SU-DHL-6 (cell line): Measurements from ENCODE around the gene PDZD4.

Source experiments
- H2AFZ ChIP-seq: fragments of 200-600 bp; sonication (generic); 2 replicates; pipeline ENCODE4 v1.6.1; 2014; ENCODE audit warnings: low read depth, mild to moderate bottlenecking, moderate library complexity, mixed read lengths, antibody characterized with exemption, low read length; ENCODE audit not compliant: severe bottlenecking
- H3F3A ChIP-seq: fragments of 200-600 bp; shearing (Covaris generic); 2 replicates; pipeline ENCODE4 v1.6.0; 2016; ENCODE audit warnings: antibody characterized with exemption, mild to moderate bottlenecking; ENCODE audit not compliant: insufficient read depth
- H3K27ac ChIP-seq: fragments of 200-600 bp; sonication (generic); 2 replicates; pipeline ENCODE4 v1.5.1; 2016; ENCODE audit warnings: low read depth, mild to moderate bottlenecking, low read length, moderate library complexity, mixed read lengths
- H3K27me3 ChIP-seq: fragments of 200-600 bp; sonication (generic), shearing (Covaris generic); 2 replicates; pipeline ENCODE4 v1.6.0; 2014; ENCODE audit warnings: mild to moderate bottlenecking, low read length
- H3K36me3 ChIP-seq: fragments of 200-600 bp; sonication (generic); 2 replicates; pipeline ENCODE4 v1.6.1; 2014; ENCODE audit warnings: mild to moderate bottlenecking, low read length, mixed read lengths
- H3K4me2 ChIP-seq: fragments of 300-600, 200-600 bp; shearing (Covaris generic), sonication (generic); 2 replicates; pipeline ENCODE4 v1.6.0; 2014; ENCODE audit warnings: low read length, low read depth, mild to moderate bottlenecking; ENCODE audit not compliant: poor library complexity, severe bottlenecking
- H3K4me3 ChIP-seq: fragments of 200-600 bp; sonication (generic); 2 replicates; pipeline ENCODE4 v1.5.1; 2014; ENCODE audit warnings: antibody characterized with exemption, low read length, mild to moderate bottlenecking, mixed read lengths; ENCODE audit not compliant: insufficient read depth, poor library complexity, severe bottlenecking
- H3K79me2 ChIP-seq: fragments of 200-600 bp; sonication (generic); 2 replicates; pipeline ENCODE4 v1.6.1; 2014; ENCODE audit warnings: mild to moderate bottlenecking, low read length, moderate library complexity; ENCODE audit not compliant: insufficient read depth
- H3K9ac ChIP-seq: fragments of 200-600 bp; sonication (generic); 2 replicates; pipeline ENCODE4 v1.7.0; 2014; ENCODE audit warnings: mild to moderate bottlenecking, low read length
- H3K9me2 ChIP-seq: fragments of 200-600 bp; sonication (generic); replicated peaks from 2 replicates; pipeline ENCODE4 v1.6.1; 2014; ENCODE audit warnings: low read length; ENCODE audit not compliant: insufficient read depth
- H3K9me3 ChIP-seq: fragments of 200-600 bp; sonication (generic); 2 replicates; pipeline ENCODE4 v1.6.1; 2014; ENCODE audit warnings: low read length, mixed read lengths; ENCODE audit not compliant: insufficient read depth
- H4K20me1 ChIP-seq: fragments of 200-600 bp; sonication (generic); 2 replicates; pipeline ENCODE4 v1.6.1; 2014; ENCODE audit warnings: low read depth, mild to moderate bottlenecking, antibody characterized with exemption, low read length, moderate library complexity, mixed read lengths
- CTCF ChIP-seq: fragments of 200-600 bp; sonication (generic); IDR thresholded peaks from one replicate; pipeline ENCODE4 v1.5.1; 2017; ENCODE audit warnings: antibody characterized with exemption, mild to moderate bottlenecking, low read length, moderate library complexity; ENCODE audit not compliant: insufficient read depth, poor library complexity, severe bottlenecking
- EZH2phosphoT487 ChIP-seq: fragments of 200-600 bp; sonication (generic), shearing (Covaris generic); conservative IDR thresholded peaks from 2 replicates; pipeline ENCODE4 v1.6.1; 2018; ENCODE audit warnings: mild to moderate bottlenecking, antibody characterized with exemption, low read length, moderate library complexity, mixed read lengths

The PDZD4 gene

GRCh38 chrX:153866302-153867019 is 36.1 kb upstream of the PDZD4 start:
- TF ChIP-seq CTCF (no peak), EZH2phosphoT487 (no peak)
- no peaks in the 10 kb centered on the region for H3K27me3 ChIP-seq
- no peaks in the 10 kb centered on the region for H4K20me1 ChIP-seq
- no peaks in the 10 kb centered on the region for H3F3A ChIP-seq
- H3K36me3 ChIP-seq: no peaks in the 10 kb centered on the region
- no peaks in the 10 kb centered on the region for H3K9me3 ChIP-seq
- no peak overlapping the region for H3K9ac ChIP-seq
- H2AFZ ChIP-seq: no peak overlapping the region
- no peaks in the 10 kb centered on the region for H3K79me2 ChIP-seq
- H3K4me3 ChIP-seq: no peak overlapping the region
- H3K4me2 ChIP-seq: no peak overlapping the region
- H3K9me2 ChIP-seq: no peaks in the 10 kb centered on the region
- H3K27ac ChIP-seq: no peak overlapping the region

DNA sequence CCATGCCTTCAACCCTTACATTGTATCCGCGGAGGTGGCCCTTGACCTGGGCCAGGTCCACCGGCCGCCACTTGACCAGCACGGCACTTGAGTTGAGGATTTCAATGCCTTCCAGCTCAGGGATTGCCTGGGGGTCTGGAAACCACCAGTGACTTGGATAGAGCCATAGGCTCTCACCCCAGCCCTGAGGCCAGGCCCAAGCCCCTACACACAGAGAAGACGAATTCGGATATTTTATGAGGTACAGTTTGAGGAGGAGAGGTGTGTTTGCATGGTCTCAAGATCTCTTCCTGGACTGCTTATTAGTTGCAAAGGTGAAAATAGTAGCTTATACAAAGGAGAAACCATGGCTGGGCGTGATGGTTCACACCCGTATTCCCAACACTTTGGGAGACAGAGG is 35.3 kb upstream of the PDZD4 start:
- H3K9ac ChIP-seq: no peak overlapping the region
- H3K79me2 ChIP-seq: no peaks in the 10 kb centered on the region
- no peak overlapping the region for H3K27ac ChIP-seq
- no peaks in the 10 kb centered on the region for H3K27me3 ChIP-seq
- no peak overlapping the region for H2AFZ ChIP-seq
- TF ChIP-seq EZH2phosphoT487 (no peak), CTCF (no peak)
- H3F3A ChIP-seq: no peaks in the 10 kb centered on the region
- H3K4me2 ChIP-seq: no peak overlapping the region
- H3K9me2 ChIP-seq: no peaks in the 10 kb centered on the region
- H3K9me3 ChIP-seq: no peaks in the 10 kb centered on the region
- H3K4me3 ChIP-seq: no peak overlapping the region
- no peaks in the 10 kb centered on the region for H4K20me1 ChIP-seq
- no peaks in the 10 kb centered on the region for H3K36me3 ChIP-seq

GRCh38 chrX:153865321-153865580 is 34.9 kb upstream of the PDZD4 start:
- H3F3A ChIP-seq: no peaks in the 10 kb centered on the region
- H3K27me3 ChIP-seq: no peaks in the 10 kb centered on the region
- H3K79me2 ChIP-seq: no peaks in the 10 kb centered on the region
- no peak overlapping the region for H3K4me2 ChIP-seq
- no peak for TF ChIP-seq EZH2phosphoT487
- no peak for TF ChIP-seq CTCF
- H3K9me2 ChIP-seq: no peaks in the 10 kb centered on the region
- no peaks in the 10 kb centered on the region for H4K20me1 ChIP-seq
- H3K9ac ChIP-seq: no peak overlapping the region
- no peaks in the 10 kb centered on the region for H3K9me3 ChIP-seq
- no peak overlapping the region for H2AFZ ChIP-seq
- H3K27ac ChIP-seq: no peak overlapping the region
- H3K36me3 ChIP-seq: no peaks in the 10 kb centered on the region
- H3K4me3 ChIP-seq: no peak overlapping the region
